ENCODE results near the gene BCAN.

The BCAN gene

DNA sequence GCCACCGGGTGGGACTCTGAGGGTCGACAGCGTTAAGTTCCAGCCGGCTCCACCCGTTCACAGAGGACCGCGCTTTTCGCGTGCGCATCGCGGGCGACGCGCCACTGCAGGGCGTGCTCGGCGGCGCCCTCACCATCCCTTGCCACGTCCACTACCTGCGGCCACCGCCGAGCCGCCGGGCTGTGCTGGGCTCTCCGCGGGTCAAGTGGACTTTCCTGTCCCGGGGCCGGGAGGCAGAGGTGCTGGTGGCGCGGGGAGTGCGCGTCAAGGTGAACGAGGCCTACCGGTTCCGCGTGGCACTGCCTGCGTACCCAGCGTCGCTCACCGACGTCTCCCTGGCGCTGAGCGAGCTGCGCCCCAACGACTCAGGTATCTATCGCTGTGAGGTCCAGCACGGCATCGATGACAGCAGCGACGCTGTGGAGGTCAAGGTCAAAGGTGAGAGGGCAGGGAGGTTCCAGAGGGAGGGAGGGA is 4.9 kb downstream of the BCAN start:
- Mint-ChIP-seq H3K4me1 (peaks cover 14% of the 10 kb centered on the region), H3K27me3 (peaks cover 53% of the 10 kb centered on the region), H3K27ac (no peak overlapping the region), H3K9me3 (no peaks in the 10 kb centered on the region), H3K36me3 (no peaks in the 10 kb centered on the region), H3K4me3 (no peak overlapping the region)

DNA sequence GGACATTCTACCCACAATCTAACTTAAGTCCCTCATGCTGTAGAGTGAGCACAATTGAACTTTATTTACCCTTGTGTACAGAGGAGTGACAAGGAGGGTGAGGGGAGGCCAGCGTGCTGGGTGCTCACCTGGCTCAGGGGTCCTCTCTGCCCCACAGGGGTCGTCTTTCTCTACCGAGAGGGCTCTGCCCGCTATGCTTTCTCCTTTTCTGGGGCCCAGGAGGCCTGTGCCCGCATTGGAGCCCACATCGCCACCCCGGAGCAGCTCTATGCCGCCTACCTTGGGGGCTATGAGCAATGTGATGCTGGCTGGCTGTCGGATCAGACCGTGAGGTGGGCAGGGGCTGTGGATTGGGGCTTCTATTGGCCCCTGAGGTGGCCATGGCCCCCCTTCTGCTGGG is 5.4 kb downstream of the BCAN start:
- Mint-ChIP-seq H3K4me1 (peaks cover 13% of the 10 kb centered on the region), H3K36me3 (no peaks in the 10 kb centered on the region), H3K27me3 (peaks cover 56% of the 10 kb centered on the region), H3K27ac (no peak overlapping the region), H3K4me3 (no peak overlapping the region), H3K9me3 (no peaks in the 10 kb centered on the region)

DNA sequence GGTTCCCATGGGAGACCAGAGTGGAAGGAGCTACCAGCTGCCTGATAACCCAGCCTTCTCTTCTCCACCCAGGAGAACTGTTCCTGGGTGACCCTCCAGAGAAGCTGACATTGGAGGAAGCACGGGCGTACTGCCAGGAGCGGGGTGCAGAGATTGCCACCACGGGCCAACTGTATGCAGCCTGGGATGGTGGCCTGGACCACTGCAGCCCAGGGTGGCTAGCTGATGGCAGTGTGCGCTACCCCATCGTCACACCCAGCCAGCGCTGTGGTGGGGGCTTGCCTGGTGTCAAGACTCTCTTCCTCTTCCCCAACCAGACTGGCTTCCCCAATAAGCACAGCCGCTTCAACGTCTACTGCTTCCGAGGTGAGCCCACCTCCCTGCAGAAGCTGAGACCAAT is 6.6 kb downstream of the BCAN start:
- Mint-ChIP-seq H3K36me3 (no peaks in the 10 kb centered on the region), H3K4me1 (peaks cover 4% of the 10 kb centered on the region), H3K27ac (no peak overlapping the region), H3K4me3 (no peak overlapping the region), H3K9me3 (no peaks in the 10 kb centered on the region), H3K27me3 (peaks cover 56% of the 10 kb centered on the region)

DNA sequence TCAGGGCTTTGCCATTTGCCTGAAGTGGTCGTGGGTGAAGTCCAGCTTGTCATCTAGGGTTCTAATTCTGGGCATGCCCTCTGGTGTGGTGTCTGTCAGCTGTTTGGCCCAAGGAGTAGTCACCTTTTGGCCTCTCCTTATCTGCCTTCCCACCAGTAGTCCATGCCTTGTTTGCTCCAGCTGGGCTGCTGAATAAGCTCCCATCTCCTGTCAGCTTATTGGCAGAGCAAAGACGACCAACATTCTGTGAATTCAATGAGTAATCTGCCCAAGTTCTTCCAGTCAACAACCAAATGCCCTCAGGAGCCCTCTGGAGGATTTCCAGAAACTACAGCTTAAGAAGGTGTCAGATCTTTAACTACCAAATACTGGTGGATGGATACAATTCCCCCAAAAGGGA is 7.0 kb downstream of the BCAN start:
- Mint-ChIP-seq H3K4me1 (no peaks in the 10 kb centered on the region), H3K27ac (no peak overlapping the region), H3K4me3 (no peak overlapping the region), H3K9me3 (no peaks in the 10 kb centered on the region), H3K27me3 (peaks cover 57% of the 10 kb centered on the region), H3K36me3 (no peaks in the 10 kb centered on the region)

DNA sequence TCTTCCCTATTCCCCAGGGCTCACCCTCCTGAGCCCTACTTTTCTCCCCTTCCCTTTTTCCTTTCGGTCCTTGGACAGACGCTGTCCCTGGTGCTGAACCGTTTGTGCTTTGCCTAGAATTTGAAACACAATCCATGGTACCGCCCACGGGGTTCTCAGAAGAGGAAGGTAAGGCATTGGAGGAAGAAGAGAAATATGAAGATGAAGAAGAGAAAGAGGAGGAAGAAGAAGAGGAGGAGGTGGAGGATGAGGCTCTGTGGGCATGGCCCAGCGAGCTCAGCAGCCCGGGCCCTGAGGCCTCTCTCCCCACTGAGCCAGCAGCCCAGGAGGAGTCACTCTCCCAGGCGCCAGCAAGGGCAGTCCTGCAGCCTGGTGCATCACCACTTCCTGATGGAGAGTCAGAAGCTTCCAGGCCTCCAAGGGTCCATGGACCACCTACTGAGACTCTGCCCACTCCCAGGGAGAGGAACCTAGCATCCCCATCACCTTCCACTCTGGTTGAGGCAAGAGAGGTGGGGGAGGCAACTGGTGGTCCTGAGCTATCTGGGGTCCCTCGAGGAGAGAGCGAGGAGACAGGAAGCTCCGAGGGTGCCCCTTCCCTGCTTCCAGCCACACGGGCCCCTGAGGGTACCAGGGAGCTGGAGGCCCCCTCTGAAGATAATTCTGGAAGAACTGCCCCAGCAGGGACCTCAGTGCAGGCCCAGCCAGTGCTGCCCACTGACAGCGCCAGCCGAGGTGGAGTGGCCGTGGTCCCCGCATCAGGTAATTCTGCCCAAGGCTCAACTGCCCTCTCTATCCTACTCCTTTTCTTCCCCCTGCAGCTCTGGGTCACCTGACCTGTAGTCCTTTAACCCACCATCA is 10.4 kb downstream of the BCAN start:
- H3K4me3 Mint-ChIP-seq = no peak overlapping the region
- no peaks in the 10 kb centered on the region for H3K36me3 Mint-ChIP-seq
- peaks cover 17% of the 10 kb centered on the region for H3K4me1 Mint-ChIP-seq
- no peak overlapping the region for H3K27ac Mint-ChIP-seq
- no peaks in the 10 kb centered on the region for H3K9me3 Mint-ChIP-seq
- H3K27me3 Mint-ChIP-seq = peaks cover 64% of the 10 kb centered on the region

DNA sequence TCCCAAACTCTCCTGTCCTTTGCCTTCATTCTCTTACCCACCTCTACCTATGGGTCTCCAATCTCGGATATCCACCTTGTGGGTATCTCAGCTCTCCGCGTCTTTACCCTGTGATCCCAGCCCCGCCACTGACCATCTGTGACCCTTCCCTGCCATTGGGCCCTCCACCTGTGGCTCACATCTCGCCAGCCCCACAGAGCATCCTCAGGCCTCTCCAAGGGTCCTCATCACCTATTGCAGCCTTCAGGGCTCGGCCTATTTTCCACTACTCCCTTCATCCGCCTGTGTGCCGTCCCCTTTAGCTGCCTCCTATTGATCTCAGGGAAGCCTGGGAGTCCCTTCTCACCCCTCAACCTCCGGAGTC is 11.1 kb downstream of the BCAN start:
- peaks cover 21% of the 10 kb centered on the region for H3K4me1 Mint-ChIP-seq
- peaks cover 60% of the 10 kb centered on the region for H3K27me3 Mint-ChIP-seq
- no peaks in the 10 kb centered on the region for H3K36me3 Mint-ChIP-seq
- H3K27ac Mint-ChIP-seq = no peak overlapping the region
- no peak overlapping the region for H3K4me3 Mint-ChIP-seq
- H3K9me3 Mint-ChIP-seq = no peaks in the 10 kb centered on the region

DNA sequence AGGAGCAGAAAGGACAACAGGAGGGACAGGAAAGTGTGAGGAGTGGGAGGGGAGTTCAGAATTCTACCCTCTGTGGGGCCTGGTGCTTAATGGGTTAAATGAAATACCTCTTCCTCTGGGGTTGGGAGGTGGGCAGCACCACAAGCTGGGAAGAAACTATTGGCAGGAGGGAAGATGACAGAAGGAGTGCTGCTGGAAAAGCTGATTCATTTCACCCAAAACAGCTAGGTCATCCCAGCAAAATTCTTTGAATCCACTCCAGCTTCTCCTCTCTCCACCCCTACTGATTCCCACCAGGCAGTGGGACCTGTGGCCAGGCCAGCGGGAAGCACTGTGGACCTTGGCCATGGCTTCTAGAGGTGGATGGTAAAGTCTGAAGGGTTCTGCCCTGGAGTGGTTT is 12.8 kb downstream of the BCAN start:
- no peak overlapping the region for H3K27ac Mint-ChIP-seq
- no peak overlapping the region for H3K4me3 Mint-ChIP-seq
- peaks cover 49% of the 10 kb centered on the region for H3K27me3 Mint-ChIP-seq
- H3K9me3 Mint-ChIP-seq = no peaks in the 10 kb centered on the region
- H3K4me1 Mint-ChIP-seq = peaks cover 26% of the 10 kb centered on the region
- no peaks in the 10 kb centered on the region for H3K36me3 Mint-ChIP-seq

DNA sequence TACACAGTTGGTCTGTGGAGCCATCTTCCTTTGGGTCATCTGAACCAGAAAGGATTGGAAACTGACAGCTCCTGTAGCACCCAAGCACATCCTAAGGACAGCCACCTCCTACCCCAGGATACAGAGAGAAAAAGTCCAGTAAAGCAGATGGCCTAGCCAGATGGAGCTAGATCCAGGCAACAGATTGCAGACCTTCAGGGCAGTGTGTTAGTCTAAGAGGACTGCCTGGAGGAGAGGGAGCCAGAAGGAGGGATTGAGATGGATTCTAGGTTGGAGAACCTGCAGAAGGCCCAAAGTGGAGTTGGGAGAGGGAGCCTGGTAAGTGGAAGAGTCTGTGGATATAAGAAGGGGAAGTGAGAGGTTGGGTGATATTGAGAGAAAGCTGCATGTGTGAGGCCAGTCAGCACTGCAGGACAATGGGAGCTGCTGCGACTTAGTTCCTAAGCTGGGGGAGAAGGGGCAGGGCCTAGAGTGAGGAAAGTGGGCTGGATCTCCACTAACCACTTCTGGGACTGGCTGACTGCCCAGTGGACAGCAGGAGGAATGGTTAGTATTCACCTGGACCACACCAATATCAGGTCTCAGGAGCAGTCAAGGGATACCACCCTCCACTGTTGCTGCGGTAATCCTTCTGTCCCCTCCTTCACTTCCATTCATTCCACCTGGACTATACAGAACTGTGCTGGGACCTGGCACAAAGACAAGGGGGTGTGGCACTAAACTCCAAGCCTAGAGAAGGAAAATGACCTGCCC is 13.4 kb downstream of the BCAN start:
- Mint-ChIP-seq H3K4me1 (peaks cover 32% of the 10 kb centered on the region), H3K36me3 (no peaks in the 10 kb centered on the region), H3K9me3 (no peaks in the 10 kb centered on the region), H3K4me3 (peak overlapping the region; percentile 62), H3K27me3 (peaks cover 45% of the 10 kb centered on the region), H3K27ac (no peak overlapping the region)

DNA sequence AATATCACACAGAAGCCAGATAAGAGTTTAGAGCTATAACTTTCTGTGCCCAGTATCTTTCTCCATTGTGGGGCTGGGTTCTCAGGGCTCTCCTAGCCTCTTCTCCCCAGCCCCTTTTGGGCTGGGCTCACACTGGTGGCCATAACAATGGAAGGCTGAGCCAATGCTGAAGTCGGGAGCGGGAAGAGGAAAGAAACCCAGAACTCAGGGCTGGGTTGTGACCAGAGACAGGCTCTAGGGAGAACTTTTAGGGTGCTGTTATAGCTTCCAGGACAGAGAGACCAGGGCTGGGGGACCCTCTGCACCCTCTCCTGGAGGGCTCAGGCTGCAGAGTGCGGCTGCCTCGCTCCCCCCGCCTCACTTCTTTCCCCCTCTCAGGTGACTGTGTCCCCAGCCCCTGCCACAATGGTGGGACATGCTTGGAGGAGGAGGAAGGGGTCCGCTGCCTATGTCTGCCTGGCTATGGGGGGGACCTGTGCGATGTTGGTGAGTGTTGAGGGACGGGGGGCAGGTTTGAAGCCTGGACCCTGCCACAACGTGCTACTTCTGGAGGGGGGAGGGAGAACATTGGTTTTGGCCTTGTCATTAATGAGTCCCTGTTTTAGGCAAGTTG is 14.1 kb downstream of the BCAN start:
- H3K36me3 Mint-ChIP-seq = no peaks in the 10 kb centered on the region
- no peaks in the 10 kb centered on the region for H3K9me3 Mint-ChIP-seq
- H3K27ac Mint-ChIP-seq = no peak overlapping the region
- peak overlapping the region; percentile 33 for H3K4me3 Mint-ChIP-seq
- peaks cover 44% of the 10 kb centered on the region for H3K27me3 Mint-ChIP-seq
- peaks cover 39% of the 10 kb centered on the region for H3K4me1 Mint-ChIP-seq

DNA sequence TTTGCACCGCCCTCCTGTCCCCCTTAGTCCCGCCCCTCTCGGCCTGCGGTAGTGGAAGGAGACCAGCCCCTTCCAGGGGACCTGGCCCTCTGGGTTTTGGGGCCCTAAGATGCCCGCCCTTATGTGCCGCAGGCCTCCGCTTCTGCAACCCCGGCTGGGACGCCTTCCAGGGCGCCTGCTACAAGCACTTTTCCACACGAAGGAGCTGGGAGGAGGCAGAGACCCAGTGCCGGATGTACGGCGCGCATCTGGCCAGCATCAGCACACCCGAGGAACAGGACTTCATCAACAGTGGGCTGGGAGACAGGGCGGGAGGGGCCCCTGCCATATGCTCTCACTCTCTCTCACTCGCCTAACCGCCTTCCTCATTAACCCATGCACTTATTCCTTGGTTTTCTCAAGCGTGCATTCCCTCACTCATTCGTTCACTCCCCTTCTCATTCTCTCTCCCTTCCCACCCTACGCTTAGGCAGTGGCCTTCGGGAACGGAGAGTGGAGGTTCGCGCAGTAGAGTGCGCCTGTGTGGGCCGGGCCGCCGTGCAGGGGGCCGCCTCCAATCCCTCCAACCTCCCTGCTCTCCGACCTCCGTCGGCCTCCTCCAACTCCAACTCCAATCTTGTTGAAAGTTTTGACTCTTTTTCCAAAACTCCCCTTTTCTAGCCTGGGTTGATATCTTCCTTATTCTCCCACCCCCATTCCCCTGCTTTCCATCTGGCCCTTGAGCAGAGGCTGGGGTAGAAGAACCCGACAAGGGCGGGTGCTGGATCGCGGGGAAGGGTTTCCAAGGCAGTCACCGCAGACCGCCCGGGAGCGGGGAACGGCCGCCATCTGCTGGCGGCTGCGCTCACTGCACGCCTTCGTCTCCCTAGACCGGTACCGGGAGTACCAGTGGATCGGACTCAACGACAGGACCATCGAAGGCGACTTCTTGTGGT is 15.2 kb downstream of the BCAN start:
- no peaks in the 10 kb centered on the region for H3K36me3 Mint-ChIP-seq
- H3K27me3 Mint-ChIP-seq = peaks cover 39% of the 10 kb centered on the region
- no peaks in the 10 kb centered on the region for H3K9me3 Mint-ChIP-seq
- no peak overlapping the region for H3K27ac Mint-ChIP-seq
- peak overlapping the region; percentile 87 for H3K4me3 Mint-ChIP-seq
- H3K4me1 Mint-ChIP-seq = peaks cover 48% of the 10 kb centered on the region

DNA sequence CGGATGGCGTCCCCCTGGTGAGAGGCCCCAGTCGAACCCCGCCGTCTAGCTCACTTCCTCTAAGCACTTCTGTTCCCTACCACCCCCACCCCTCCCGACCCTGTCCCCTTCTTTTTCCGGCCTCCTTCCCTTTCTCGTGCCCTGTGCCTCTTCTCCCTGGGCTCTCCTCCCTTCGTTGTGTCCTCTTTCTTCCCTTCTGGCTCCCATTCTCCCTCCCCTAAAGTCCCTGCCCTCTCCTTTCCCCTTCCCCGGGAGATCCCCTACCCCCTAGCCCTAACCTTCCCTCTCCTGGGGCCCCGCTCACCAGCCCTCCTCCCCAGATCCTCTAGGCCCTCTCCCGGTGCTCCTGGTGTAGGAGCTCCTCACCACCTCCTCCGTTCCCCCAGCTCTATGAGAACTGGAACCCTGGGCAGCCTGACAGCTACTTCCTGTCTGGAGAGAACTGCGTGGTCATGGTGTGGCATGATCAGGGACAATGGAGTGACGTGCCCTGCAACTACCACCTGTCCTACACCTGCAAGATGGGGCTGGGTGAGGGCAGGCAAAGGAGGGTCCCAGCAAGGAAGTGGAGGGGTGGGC is 15.9 kb downstream of the BCAN start:
- no peaks in the 10 kb centered on the region for H3K36me3 Mint-ChIP-seq
- peaks cover 51% of the 10 kb centered on the region for H3K4me1 Mint-ChIP-seq
- H3K9me3 Mint-ChIP-seq = no peaks in the 10 kb centered on the region
- no peak overlapping the region for H3K27ac Mint-ChIP-seq
- peaks cover 37% of the 10 kb centered on the region for H3K27me3 Mint-ChIP-seq
- peak overlapping the region; percentile 87 for H3K4me3 Mint-ChIP-seq

DNA sequence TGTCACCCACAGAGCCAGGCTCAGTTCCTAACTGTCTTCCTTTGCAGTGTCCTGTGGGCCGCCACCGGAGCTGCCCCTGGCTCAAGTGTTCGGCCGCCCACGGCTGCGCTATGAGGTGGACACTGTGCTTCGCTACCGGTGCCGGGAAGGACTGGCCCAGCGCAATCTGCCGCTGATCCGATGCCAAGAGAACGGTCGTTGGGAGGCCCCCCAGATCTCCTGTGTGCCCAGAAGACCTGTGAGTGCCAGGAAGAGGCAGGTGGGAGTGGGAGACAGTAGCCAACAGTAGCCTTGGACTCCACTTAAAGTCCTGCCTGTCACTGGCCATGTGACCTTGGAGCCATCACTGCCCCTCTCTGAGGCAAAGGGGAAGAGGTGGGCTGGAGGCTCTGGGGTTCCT is 16.6 kb downstream of the BCAN start:
- peaks cover 30% of the 10 kb centered on the region for H3K27me3 Mint-ChIP-seq
- no peaks in the 10 kb centered on the region for H3K36me3 Mint-ChIP-seq
- H3K9me3 Mint-ChIP-seq = no peaks in the 10 kb centered on the region
- H3K27ac Mint-ChIP-seq = peak overlapping the region; percentile 46
- H3K4me3 Mint-ChIP-seq = no peak overlapping the region
- H3K4me1 Mint-ChIP-seq = peaks cover 51% of the 10 kb centered on the region

DNA sequence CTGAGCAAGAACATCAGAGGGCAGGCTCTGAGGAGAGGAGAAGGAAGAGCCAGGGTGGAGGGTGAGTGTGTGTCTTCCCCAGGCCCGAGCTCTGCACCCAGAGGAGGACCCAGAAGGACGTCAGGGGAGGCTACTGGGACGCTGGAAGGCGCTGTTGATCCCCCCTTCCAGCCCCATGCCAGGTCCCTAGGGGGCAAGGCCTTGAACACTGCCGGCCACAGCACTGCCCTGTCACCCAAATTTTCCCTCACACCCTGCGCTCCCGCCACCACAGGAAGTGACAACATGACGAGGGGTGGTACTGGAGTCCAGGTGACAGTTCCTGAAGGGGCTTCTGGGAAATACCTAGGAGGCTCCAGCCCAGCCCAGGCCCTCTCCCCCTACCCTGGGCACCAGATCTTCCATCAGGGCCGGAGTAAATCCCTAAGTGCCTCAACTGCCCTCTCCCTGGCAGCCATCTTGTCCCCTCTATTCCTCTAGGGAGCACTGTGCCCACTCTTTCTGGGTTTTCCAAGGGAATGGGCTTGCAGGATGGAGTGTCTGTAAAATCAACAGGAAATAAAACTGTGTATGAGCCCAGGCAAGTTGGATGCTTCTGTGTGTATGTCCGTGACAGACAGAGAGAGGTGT is 17.1 kb downstream of the BCAN start:
- no peaks in the 10 kb centered on the region for H3K9me3 Mint-ChIP-seq
- H3K36me3 Mint-ChIP-seq = no peaks in the 10 kb centered on the region
- H3K4me1 Mint-ChIP-seq = peaks cover 51% of the 10 kb centered on the region
- H3K4me3 Mint-ChIP-seq = no peak overlapping the region
- no peak overlapping the region for H3K27ac Mint-ChIP-seq
- peaks cover 25% of the 10 kb centered on the region for H3K27me3 Mint-ChIP-seq

DNA sequence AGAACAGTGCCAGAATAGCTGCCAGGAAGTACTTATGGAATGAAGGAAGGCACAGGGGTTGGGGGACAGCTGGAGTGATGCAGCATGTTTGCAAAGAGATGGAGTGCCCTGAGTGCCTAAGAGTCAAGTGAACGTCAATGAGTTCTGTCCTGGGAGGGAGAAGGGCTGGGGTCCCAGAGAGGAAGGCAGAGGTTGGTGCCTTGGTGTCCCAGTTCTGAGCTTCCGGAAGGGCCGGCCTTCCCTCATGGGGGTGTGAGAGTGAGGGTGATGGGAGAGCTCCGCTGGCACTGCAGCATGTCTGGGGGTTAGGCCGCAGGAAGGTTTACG is 17.7 kb downstream of the BCAN start:
- peaks cover 21% of the 10 kb centered on the region for H3K27me3 Mint-ChIP-seq
- H3K4me1 Mint-ChIP-seq = peaks cover 51% of the 10 kb centered on the region
- no peak overlapping the region for H3K27ac Mint-ChIP-seq
- H3K4me3 Mint-ChIP-seq = peak overlapping the region; percentile 45
- no peaks in the 10 kb centered on the region for H3K36me3 Mint-ChIP-seq
- H3K9me3 Mint-ChIP-seq = no peaks in the 10 kb centered on the region

Data from activated naive CD4-positive, alpha-beta T cell treated with anti-CD3 and anti-CD28 coated beads, Interleukin-2, amount 50 U/mL, for 24 hours (primary cell).